ENCODE measurements around the gene GORASP1. TPM values are rescaled to one million over a fixed set of nuclear protein-coding genes. Genes with fewer than 3 reads are reported as not detected.

GORASP1 gene
- total and polyA plus RNA-seq, 2 experiments from 2014 or later, result 10.3 to 38.3 TPM

DNA sequence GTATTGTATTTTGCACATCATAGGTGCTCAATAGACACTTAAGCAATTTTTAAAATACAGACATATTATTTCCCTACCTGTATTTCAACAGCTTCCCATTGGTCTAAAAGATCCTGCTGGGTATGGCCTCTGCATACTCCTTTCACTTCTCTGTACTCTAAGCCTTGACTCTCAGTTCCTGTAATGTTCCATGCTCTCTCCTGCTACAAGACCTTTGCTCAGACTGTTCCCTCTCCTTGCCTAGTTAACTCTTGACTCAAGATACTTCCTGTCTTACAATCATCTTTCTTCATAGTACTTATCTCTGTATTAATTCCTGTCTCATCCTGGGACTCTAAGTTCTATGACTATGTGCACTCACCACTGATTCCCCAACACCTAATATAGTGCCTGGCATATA lies 57.4 kb downstream of the GORASP1 start:
- ATAC-seq, result no peak
- Histone ChIP-seq H3K4me2 (no peak overlapping the region), H3K27me3 (ENCODE audit: insufficient read depth) (no peaks in the 10 kb centered on the region), H3K4me1 (ENCODE audit: insufficient read depth) (no peaks in the 10 kb centered on the region), H3K4me3 (no peak overlapping the region), H3K36me3 (ENCODE audit: insufficient read depth) (no peaks in the 10 kb centered on the region), H3K27ac (ENCODE audit: low read depth) (no peak overlapping the region), H3K79me2 (replicated peaks; ENCODE audit: insufficient read depth) (peaks cover 26% of the 10 kb centered on the region), H3K9me2 (ENCODE audit: insufficient read depth) (no peaks in the 10 kb centered on the region), H2AFZ (no peak overlapping the region), H4K20me1 (replicated peaks; ENCODE audit: insufficient read depth) (peaks cover 6% of the 10 kb centered on the region; the same call in 1 of the 2 replicates), H3F3A (replicated peaks; ENCODE audit: low read depth) (no peaks in the 10 kb centered on the region)
- DNase-seq (ENCODE audit: low spot score), result no peak
- no peak for TF ChIP-seq NANOG (IDR thresholded peaks at IDR 0.05; ENCODE audit: borderline replicate concordance)
- no peak for TF ChIP-seq POLR2AphosphoS5 (IDR thresholded peaks at IDR 0.05; ENCODE audit: low read depth)
- no peak for TF ChIP-seq ZNF114 (CRISPR knock-in tag; IDR thresholded peaks at IDR 0.05)
- no peak for TF ChIP-seq STAT1 (IDR thresholded peaks at IDR 0.05; ENCODE audit: unreplicated experiment)
- no peak for TF ChIP-seq EZH2 (IDR thresholded peaks at IDR 0.05; ENCODE audit: low read depth, unreplicated experiment)
- TF ChIP-seq JUNB (IDR thresholded peaks at IDR 0.05; ENCODE audit: unreplicated experiment), result no peak
- no peak for TF ChIP-seq EZH2phosphoT487 (IDR thresholded peaks at IDR 0.05; ENCODE audit: unreplicated experiment)
- TF ChIP-seq, protein P1, sequence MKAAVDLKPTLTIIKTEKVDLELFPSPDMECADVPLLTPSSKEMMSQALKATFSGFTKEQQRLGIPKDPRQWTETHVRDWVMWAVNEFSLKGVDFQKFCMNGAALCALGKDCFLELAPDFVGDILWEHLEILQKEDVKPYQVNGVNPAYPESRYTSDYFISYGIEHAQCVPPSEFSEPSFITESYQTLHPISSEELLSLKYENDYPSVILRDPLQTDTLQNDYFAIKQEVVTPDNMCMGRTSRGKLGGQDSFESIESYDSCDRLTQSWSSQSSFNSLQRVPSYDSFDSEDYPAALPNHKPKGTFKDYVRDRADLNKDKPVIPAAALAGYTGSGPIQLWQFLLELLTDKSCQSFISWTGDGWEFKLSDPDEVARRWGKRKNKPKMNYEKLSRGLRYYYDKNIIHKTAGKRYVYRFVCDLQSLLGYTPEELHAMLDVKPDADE (IDR thresholded peaks at IDR 0.05), result no peak
- no peak for TF ChIP-seq CREB1 (CRISPR knock-in tag; IDR thresholded peaks at IDR 0.05; ENCODE audit: low read depth)
- TF ChIP-seq, protein P2, sequence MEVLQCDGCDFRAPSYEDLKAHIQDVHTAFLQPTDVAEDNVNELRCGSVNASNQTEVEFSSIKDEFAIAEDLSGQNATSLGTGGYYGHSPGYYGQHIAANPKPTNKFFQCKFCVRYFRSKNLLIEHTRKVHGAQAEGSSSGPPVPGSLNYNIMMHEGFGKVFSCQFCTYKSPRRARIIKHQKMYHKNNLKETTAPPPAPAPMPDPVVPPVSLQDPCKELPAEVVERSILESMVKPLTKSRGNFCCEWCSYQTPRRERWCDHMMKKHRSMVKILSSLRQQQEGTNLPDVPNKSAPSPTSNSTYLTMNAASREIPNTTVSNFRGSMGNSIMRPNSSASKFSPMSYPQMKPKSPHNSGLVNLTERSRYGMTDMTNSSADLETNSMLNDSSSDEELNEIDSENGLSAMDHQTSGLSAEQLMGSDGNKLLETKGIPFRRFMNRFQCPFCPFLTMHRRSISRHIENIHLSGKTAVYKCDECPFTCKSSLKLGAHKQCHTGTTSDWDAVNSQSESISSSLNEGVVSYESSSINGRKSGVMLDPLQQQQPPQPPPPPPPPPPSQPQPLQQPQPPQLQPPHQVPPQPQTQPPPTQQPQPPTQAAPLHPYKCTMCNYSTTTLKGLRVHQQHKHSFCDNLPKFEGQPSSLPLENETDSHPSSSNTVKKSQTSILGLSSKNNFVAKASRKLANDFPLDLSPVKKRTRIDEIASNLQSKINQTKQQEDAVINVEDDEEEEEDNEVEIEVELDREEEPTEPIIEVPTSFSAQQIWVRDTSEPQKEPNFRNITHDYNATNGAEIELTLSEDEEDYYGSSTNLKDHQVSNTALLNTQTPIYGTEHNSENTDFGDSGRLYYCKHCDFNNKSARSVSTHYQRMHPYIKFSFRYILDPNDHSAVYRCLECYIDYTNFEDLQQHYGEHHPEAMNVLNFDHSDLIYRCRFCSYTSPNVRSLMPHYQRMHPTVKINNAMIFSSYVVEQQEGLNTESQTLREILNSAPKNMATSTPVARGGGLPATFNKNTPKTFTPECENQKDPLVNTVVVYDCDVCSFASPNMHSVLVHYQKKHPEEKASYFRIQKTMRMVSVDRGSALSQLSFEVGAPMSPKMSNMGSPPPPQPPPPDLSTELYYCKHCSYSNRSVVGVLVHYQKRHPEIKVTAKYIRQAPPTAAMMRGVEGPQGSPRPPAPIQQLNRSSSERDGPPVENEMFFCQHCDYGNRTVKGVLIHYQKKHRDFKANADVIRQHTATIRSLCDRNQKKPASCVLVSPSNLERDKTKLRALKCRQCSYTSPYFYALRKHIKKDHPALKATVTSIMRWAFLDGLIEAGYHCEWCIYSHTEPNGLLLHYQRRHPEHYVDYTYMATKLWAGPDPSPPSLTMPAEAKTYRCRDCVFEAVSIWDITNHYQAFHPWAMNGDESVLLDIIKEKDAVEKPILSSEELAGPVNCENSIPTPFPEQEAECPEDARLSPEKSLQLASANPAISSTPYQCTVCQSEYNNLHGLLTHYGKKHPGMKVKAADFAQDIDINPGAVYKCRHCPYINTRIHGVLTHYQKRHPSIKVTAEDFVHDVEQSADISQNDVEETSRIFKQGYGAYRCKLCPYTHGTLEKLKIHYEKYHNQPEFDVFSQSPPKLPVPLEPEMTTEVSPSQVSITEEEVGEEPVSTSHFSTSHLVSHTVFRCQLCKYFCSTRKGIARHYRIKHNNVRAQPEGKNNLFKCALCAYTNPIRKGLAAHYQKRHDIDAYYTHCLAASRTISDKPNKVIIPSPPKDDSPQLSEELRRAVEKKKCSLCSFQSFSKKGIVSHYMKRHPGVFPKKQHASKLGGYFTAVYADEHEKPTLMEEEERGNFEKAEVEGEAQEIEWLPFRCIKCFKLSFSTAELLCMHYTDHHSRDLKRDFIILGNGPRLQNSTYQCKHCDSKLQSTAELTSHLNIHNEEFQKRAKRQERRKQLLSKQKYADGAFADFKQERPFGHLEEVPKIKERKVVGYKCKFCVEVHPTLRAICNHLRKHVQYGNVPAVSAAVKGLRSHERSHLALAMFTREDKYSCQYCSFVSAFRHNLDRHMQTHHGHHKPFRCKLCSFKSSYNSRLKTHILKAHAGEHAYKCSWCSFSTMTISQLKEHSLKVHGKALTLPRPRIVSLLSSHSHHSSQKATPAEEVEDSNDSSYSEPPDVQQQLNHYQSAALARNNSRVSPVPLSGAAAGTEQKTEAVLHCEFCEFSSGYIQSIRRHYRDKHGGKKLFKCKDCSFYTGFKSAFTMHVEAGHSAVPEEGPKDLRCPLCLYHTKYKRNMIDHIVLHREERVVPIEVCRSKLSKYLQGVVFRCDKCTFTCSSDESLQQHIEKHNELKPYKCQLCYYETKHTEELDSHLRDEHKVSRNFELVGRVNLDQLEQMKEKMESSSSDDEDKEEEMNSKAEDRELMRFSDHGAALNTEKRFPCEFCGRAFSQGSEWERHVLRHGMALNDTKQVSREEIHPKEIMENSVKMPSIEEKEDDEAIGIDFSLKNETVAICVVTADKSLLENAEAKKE (CRISPR knock-in tag; IDR thresholded peaks at IDR 0.05), result no peak
- Mint-ChIP-seq H3K36me3 (ENCODE audit: low read depth) (no peaks in the 10 kb centered on the region), H3K27ac (no peak overlapping the region), H3K4me1 (peaks cover 10% of the 10 kb centered on the region; the same call in 1 of the 3 replicates), H3K4me3 (no peak overlapping the region), H3K27me3 (ENCODE audit: insufficient read depth, low read depth, poor library complexity) (peaks cover 2% of the 10 kb centered on the region), H3K9me3 (no peaks in the 10 kb centered on the region; the same call in 2 of the 3 replicates)

Small RNA genes lying within 50 kb of the gene (microRNA-seq; reads per million reads assigned to microRNA genes)
- not detected for gene MIR6822

Other genes with a start within 250 kb of the GORASP1 start
- gene SCN11A, start 55.7 kb downstream of the GORASP1 start, total RNA-seq (2014; rRNA removed; shearing (Covaris generic)), result 0.08 and 0.14 TPM in 2 replicates
- gene SCN11A, start 55.7 kb downstream of the GORASP1 start, polyA plus RNA-seq (2016; fragmentation: Nextera tagmentation; extraction: Ambion mirVana), result 0.05 TPM in 2 replicates
- 40.3 and 54.3 TPM in 2 replicates for gene WDR48, start 55.6 kb downstream of the GORASP1 start, total RNA-seq (2014; rRNA removed; shearing (Covaris generic))
- 20.8 and 27.2 TPM in 2 replicates for gene WDR48, start 55.6 kb downstream of the GORASP1 start, polyA plus RNA-seq (2016; fragmentation: Nextera tagmentation; extraction: Ambion mirVana)
- 2.0 and 2.1 TPM in 2 replicates for gene TTC21A, start 53 bp upstream of the GORASP1 start, total RNA-seq (2014; rRNA removed; shearing (Covaris generic))
- 1.8 and 2.5 TPM in 2 replicates for gene TTC21A, start 53 bp upstream of the GORASP1 start, polyA plus RNA-seq (2016; fragmentation: Nextera tagmentation; extraction: Ambion mirVana)
- 8.3 and 10.0 TPM in 2 replicates for gene CSRNP1, start 46.0 kb upstream of the GORASP1 start, total RNA-seq (2014; rRNA removed; shearing (Covaris generic))
- 4.7 and 4.9 TPM in 2 replicates for gene CSRNP1, start 46.0 kb upstream of the GORASP1 start, polyA plus RNA-seq (2016; fragmentation: Nextera tagmentation; extraction: Ambion mirVana)
- not detected in 2 replicates for gene XIRP1, start 85.0 kb upstream of the GORASP1 start, total RNA-seq (2014; rRNA removed; shearing (Covaris generic))
- 0.03 TPM in 1 of 2 replicates, not detected in the other for gene XIRP1, start 85.0 kb upstream of the GORASP1 start, polyA plus RNA-seq (2016; fragmentation: Nextera tagmentation; extraction: Ambion mirVana)
- 0.24 TPM in 1 of 2 replicates, not detected in the other for gene CX3CR1, start 172.4 kb upstream of the GORASP1 start, total RNA-seq (2014; rRNA removed; shearing (Covaris generic))
- 0.42 TPM in 1 of 2 replicates, not detected in the other for gene CX3CR1, start 172.4 kb upstream of the GORASP1 start, polyA plus RNA-seq (2016; fragmentation: Nextera tagmentation; extraction: Ambion mirVana)
- not detected in 2 replicates for gene CCR8, start 222.1 kb upstream of the GORASP1 start, total RNA-seq (2014; rRNA removed; shearing (Covaris generic))
- 0.23 and 0.55 TPM in 2 replicates for gene CCR8, start 222.1 kb upstream of the GORASP1 start, polyA plus RNA-seq (2016; fragmentation: Nextera tagmentation; extraction: Ambion mirVana)